Activated CD4-positive, alpha-beta memory T cell treated with anti-CD3 and anti-CD28 coated beads for 36 hours (primary cell): Measurements from ENCODE around the gene CORO6. TPM values are rescaled to one million over a fixed set of nuclear protein-coding genes. Genes with fewer than 3 reads are reported as not detected.

Experiments used
- CTCF ChIA-PET: fragments of 350-600 bp; sonication (Branson Sonifier 250); formaldehyde crosslinking; loops from one replicate; lab custom pipeline; 2021; ENCODE audit warnings: antibody characterized with exemption, inconsistent platforms; lab: Charles Lee
- POLR2A ChIA-PET: fragments of 350-600 bp; sonication (Branson Sonifier 250); formaldehyde crosslinking; loops from one replicate; lab custom pipeline; 2021; ENCODE audit warnings: antibody characterized with exemption; lab: Charles Lee
- DNase-seq: peaks from one replicate; pipeline ENCODE4 v3.0.0-alpha.2; 2020
- H3K27ac Mint-ChIP-seq: one replicate; pipeline ENCODE4 v1.8.0; 2021; ENCODE audit warnings: mixed read lengths
- H3K27me3 Mint-ChIP-seq: one replicate; pipeline ENCODE4 v1.8.0; 2021; ENCODE audit warnings: mixed read lengths
- H3K36me3 Mint-ChIP-seq: one replicate; pipeline ENCODE4 v1.8.0; 2021; ENCODE audit warnings: mixed read lengths
- H3K4me1 Mint-ChIP-seq: one replicate; pipeline ENCODE4 v1.8.0; 2021; ENCODE audit warnings: low read depth, mixed read lengths
- H3K4me3 Mint-ChIP-seq: one replicate; pipeline ENCODE4 v1.8.0; 2021; ENCODE audit warnings: mild to moderate bottlenecking, mixed read lengths
- H3K9me3 Mint-ChIP-seq: one replicate; pipeline ENCODE4 v1.8.0; 2021; ENCODE audit warnings: mixed read lengths
- intact Hi-C: fragments of 100-400 bp; cut with micrococcal nuclease; formaldehyde crosslinking; loops from one replicate; pipeline ENCODE4 v1.15.1; 2023
- total RNA-seq, 2 experiments: library from RNA; stranded (reverse); gene quantifications; one replicate each; pipeline ENCODE4 v1.2.3, GENCODE V29; 2021

CORO6 gene
- total RNA-seq, 2 experiments from 2014 or later = 21.3 to 22.1 TPM

GRCh38 chr17:29583324-29584248, 39.1 kb downstream of the CORO6 start:
- CTCF ChIA-PET = interaction anchor here (1.0 to 6.7 kb wide), 3 partner anchors 8 to 32 kb away, joined by 3 to 98 read pairs (median 11); partner anchors contain the start of gene ANKRD13B
- Mint-ChIP-seq H3K4me3 (no peak overlapping the region), H3K27me3 (no peaks in the 10 kb centered on the region), H3K4me1 (peaks cover 44% of the 10 kb centered on the region), H3K36me3 (peaks cover 13% of the 10 kb centered on the region), H3K9me3 (no peaks in the 10 kb centered on the region), H3K27ac (no peak overlapping the region)
- intact Hi-C loops = loop anchor here (10.0 kb wide), 1 partner anchor 351 kb away; the partner anchor contains the start of gene SSH2
- POLR2A ChIA-PET = interaction anchor here (1.2 to 1.5 kb wide), 2 partner anchors 9 to 33 kb away, joined by 4 to 5 read pairs; partner anchors contain the start of gene ANKRD13B
- DNase-seq = no peak

GRCh38 chr17:29582772-29583171, 39.9 kb downstream of the CORO6 start:
- no peak for DNase-seq
- H3K27ac Mint-ChIP-seq = no peak overlapping the region
- H3K36me3 Mint-ChIP-seq = peaks cover 11% of the 10 kb centered on the region
- ChIA-PET CTCF (interaction anchor here (1.0 to 6.7 kb wide), 4 partner anchors 9 to 213 kb away, joined by 3 to 98 read pairs (median 7); partner anchors contain the start of gene ANKRD13B), POLR2A (interaction anchor here (1.2 to 1.5 kb wide), 2 partner anchors 10 to 34 kb away, joined by 4 to 5 read pairs; partner anchors contain the start of gene ANKRD13B)
- H3K9me3 Mint-ChIP-seq = no peaks in the 10 kb centered on the region
- H3K27me3 Mint-ChIP-seq = no peaks in the 10 kb centered on the region
- intact Hi-C loops = loop anchor here (10.0 kb wide), 1 partner anchor 352 kb away; the partner anchor contains the start of gene SSH2
- peaks cover 39% of the 10 kb centered on the region for H3K4me1 Mint-ChIP-seq
- no peak overlapping the region for H3K4me3 Mint-ChIP-seq

GRCh38 chr17:29582254-29582765, 40.4 kb downstream of the CORO6 start:
- H3K9me3 Mint-ChIP-seq = no peaks in the 10 kb centered on the region
- intact Hi-C loops = loop anchor here (10.0 kb wide), 1 partner anchor 352 kb away; the partner anchor contains the start of gene SSH2

GRCh38 chr17:29581583-29582253, 41.0 kb downstream of the CORO6 start:
- intact Hi-C loops = loop anchor here (10.0 kb wide), 1 partner anchor 353 kb away; the partner anchor contains the start of gene SSH2
- no peak overlapping the region for H3K27ac Mint-ChIP-seq
- no peak for DNase-seq
- no peaks in the 10 kb centered on the region for H3K9me3 Mint-ChIP-seq
- H3K4me3 Mint-ChIP-seq = no peak overlapping the region
- peaks cover 11% of the 10 kb centered on the region for H3K36me3 Mint-ChIP-seq
- CTCF ChIA-PET = interaction anchor here (0.9 to 6.9 kb wide), 8 partner anchors 10 to 439 kb away, joined by 3 to 98 read pairs (median 4); partner anchors contain the start of gene ANKRD13B
- H3K27me3 Mint-ChIP-seq = no peaks in the 10 kb centered on the region
- peaks cover 28% of the 10 kb centered on the region for H3K4me1 Mint-ChIP-seq
- POLR2A ChIA-PET = interaction anchor here (0.7 to 1.0 kb wide), 3 partner anchors 9 to 36 kb away, joined by 3 to 5 read pairs (median 3); no protein-coding TSS in a partner anchor

More at GRCh38 chr17:29582254-29582765, 40.4 kb downstream of the CORO6 start:
- Mint-ChIP-seq H3K27ac (no peak overlapping the region), H3K36me3 (peaks cover 11% of the 10 kb centered on the region), H3K4me1 (peaks cover 34% of the 10 kb centered on the region), H3K27me3 (no peaks in the 10 kb centered on the region), H3K4me3 (no peak overlapping the region)
- POLR2A ChIA-PET = interaction anchor here (0.7 to 1.5 kb wide), 3 partner anchors 11 to 34 kb away, joined by 3 to 5 read pairs (median 4); partner anchors contain the start of gene ANKRD13B
- DNase-seq = no peak
- CTCF ChIA-PET = interaction anchor here (1.0 to 6.9 kb wide), 7 partner anchors 9 to 213 kb away, joined by 3 to 98 read pairs (median 3); partner anchors contain the start of gene ANKRD13B

- H3K9me3 Mint-ChIP-seq = no peaks in the 10 kb centered on the region
- ChIA-PET POLR2A (interaction anchor here (0.6 to 1.0 kb wide), 3 partner anchors 33 to 162 kb away, joined by 3 to 5 read pairs (median 4); no protein-coding TSS in a partner anchor), CTCF (interaction anchor here (0.7 to 6.9 kb wide), 14 partner anchors 8 to 441 kb away, joined by 3 to 98 read pairs (median 5); partner anchors contain the start of gene ANKRD13B)
- intact Hi-C loops = loop anchor here (1.0 to 10.0 kb wide), 6 partner anchors 11 to 355 kb away; partner anchors contain the start of genes SSH2 and TP53I13
- peak overlapping the region; percentile 47 for H3K27ac Mint-ChIP-seq
- peaks cover 12% of the 10 kb centered on the region for H3K4me1 Mint-ChIP-seq
- H3K36me3 Mint-ChIP-seq = peaks cover 19% of the 10 kb centered on the region
- H3K4me3 Mint-ChIP-seq = no peak overlapping the region
- peak; percentile 94 for DNase-seq
- H3K27me3 Mint-ChIP-seq = no peaks in the 10 kb centered on the region
Observed at GRCh38 chr17:29579866-29580771, 42.6 kb downstream of the CORO6 start.

GRCh38 chr17:29578626-29579485, 43.9 kb downstream of the CORO6 start:
- CTCF ChIA-PET = interaction anchor here (0.7 to 6.9 kb wide), 10 partner anchors 9 to 420 kb away, joined by 3 to 98 read pairs (median 5); partner anchors contain the start of gene ANKRD13B
- intact Hi-C loops = no loop called here
- no peak overlapping the region for H3K27ac Mint-ChIP-seq
- H3K36me3 Mint-ChIP-seq = peaks cover 21% of the 10 kb centered on the region
- POLR2A ChIA-PET = interaction anchor here (1.5 kb wide), 1 partner anchor 9 kb away, joined by 3 read pairs; no protein-coding TSS in a partner anchor
- no peaks in the 10 kb centered on the region for H3K9me3 Mint-ChIP-seq
- H3K27me3 Mint-ChIP-seq = no peaks in the 10 kb centered on the region
- no peak overlapping the region for H3K4me3 Mint-ChIP-seq
- DNase-seq = no peak
- H3K4me1 Mint-ChIP-seq = peaks cover 5% of the 10 kb centered on the region

- Mint-ChIP-seq H3K9me3 (no peaks in the 10 kb centered on the region), H3K4me1 (peaks cover 11% of the 10 kb centered on the region), H3K36me3 (peaks cover 24% of the 10 kb centered on the region), H3K4me3 (no peak overlapping the region), H3K27ac (no peak overlapping the region), H3K27me3 (no peaks in the 10 kb centered on the region)
- no peak for DNase-seq
- POLR2A ChIA-PET = interaction anchor here (1.2 to 1.5 kb wide), 3 partner anchors 8 to 10 kb away, joined by 3 read pairs; no protein-coding TSS in a partner anchor
- CTCF ChIA-PET = interaction anchor here (0.9 to 6.9 kb wide), 3 partner anchors 11 to 40 kb away, joined by 4 to 62 read pairs (median 8); partner anchors contain the start of gene ANKRD13B
- intact Hi-C loops = no loop called here
Observed at GRCh38 chr17:29577385-29578211, 45.1 kb downstream of the CORO6 start.

- Mint-ChIP-seq H3K27ac (no peak overlapping the region), H3K4me1 (peaks cover 11% of the 10 kb centered on the region), H3K27me3 (no peaks in the 10 kb centered on the region), H3K36me3 (peaks cover 20% of the 10 kb centered on the region), H3K9me3 (no peaks in the 10 kb centered on the region), H3K4me3 (no peak overlapping the region)
- ChIA-PET CTCF (interaction anchor here (0.9 to 6.9 kb wide), 5 partner anchors 10 to 41 kb away, joined by 3 to 62 read pairs (median 7); partner anchors contain the start of genes ABHD15, ANKRD13B and TP53I13), POLR2A (interaction anchor here (1.2 kb wide), 2 partner anchors 8 to 11 kb away, joined by 3 read pairs; no protein-coding TSS in a partner anchor)
- no peak for DNase-seq
- intact Hi-C loops = no loop called here
Observed at GRCh38 chr17:29577001-29577370, 45.7 kb downstream of the CORO6 start.
